Occipital lobe (tissue), 2 donors: Measurements from ENCODE around the gene FMNL2. TPM values are rescaled to one million over a fixed set of nuclear protein-coding genes. Genes with fewer than 3 reads are reported as not detected.
A peak's percentile ranks its signal among the peaks of the same experiment; 100 is the strongest.
"Not testable (repeated sequence)": the region's sequence is repeated elsewhere in the genome, so short reads cannot be mapped to it uniquely, and the experiment has no call there.

Experiments used
- DNase-seq: peaks from one replicate; lab custom pipeline; 2025; lab: John Stamatoyannopoulos, UW
- total RNA-seq: library from RNA; depleted of rRNA; stranded (reverse); fragments of >200 nt; gene quantifications from one replicate; pipeline ENCODE4 v1.2.3, GENCODE V29; 2014

The FMNL2 gene
- total RNA-seq: 114 TPM

DNA sequence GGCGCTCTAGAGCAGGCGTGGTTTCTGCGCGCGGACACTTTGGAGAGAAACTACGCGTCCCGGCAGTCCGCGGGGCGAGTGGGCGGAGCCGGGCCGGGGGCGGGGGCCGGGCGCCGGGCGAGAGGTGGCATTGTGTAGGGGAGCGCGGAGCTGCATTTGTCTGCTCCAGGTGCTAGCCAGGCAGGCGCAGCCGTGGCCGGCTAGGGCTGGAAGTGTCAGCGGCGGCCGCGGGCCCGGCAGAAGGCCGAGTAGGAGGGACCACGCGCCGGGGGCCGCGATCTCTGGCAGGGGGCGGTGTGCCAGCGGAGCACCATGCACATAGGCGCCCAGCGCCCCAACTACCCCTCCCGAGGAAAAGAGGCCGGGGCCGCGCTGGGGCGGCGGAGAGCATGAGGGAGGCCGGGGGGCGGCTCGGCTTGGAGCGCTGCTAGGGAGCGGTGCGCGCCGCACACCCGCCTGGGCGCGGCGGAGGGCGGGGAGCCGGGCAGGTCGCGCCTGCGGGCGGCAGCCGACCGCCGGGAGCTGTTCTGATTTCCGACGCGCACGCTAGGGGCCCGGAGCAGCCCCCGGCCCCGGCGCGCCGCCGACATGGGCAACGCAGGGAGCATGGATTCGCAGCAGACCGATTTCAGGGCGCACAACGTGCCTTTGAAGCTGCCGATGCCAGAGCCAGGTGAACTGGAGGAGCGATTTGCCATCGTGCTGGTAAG lies at the start of gene FMNL2:
FMNL2 (plus strand) TSS at position 159 of the 710 bp plus-strand sequence.
- peak; percentile 87 for DNase-seq

- DNase-seq: no peak
These were observed 42.0 kb upstream of the FMNL2 start for GRCh38 chr2:152292991-152293390.

DNA sequence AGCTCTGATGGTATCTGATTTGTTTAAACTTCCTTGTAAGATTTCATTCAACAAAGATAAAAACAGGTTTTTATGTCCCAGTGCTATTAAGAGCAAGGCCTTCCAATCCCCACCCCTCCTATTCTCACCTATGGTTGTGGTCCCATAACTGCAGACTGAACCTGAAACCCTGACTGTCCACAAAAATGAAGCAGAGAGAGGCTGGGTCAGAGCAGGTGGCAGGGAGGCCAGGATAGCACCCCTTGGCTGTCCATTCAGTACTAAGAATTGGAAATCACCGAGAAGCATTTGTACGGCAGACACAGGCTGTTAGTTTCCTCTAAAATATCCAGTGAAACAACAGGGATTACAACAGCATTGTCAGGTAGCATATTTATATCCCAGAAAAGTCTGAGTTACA lies 37.3 kb upstream of the FMNL2 start:
- no peak for DNase-seq

DNA sequence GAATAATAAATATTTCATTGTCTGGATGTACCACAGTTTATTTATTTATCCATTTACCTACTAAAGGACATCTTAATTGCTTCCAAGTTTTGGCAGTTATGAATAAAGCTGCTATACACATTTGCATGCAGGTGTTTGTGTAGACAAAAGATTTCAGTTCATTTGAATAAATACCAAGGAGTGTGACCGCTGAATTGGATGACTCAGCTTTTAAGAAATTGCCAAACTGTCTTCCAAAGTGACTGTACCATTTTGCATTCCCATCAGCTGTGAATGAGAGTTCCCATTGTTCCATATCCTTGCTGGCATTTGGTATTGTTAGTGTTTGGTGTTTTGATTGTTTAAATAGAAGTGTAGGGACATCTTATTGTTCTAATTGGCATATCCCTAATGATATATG lies 36.2 kb upstream of the FMNL2 start:
- DNase-seq: no peak

DNA sequence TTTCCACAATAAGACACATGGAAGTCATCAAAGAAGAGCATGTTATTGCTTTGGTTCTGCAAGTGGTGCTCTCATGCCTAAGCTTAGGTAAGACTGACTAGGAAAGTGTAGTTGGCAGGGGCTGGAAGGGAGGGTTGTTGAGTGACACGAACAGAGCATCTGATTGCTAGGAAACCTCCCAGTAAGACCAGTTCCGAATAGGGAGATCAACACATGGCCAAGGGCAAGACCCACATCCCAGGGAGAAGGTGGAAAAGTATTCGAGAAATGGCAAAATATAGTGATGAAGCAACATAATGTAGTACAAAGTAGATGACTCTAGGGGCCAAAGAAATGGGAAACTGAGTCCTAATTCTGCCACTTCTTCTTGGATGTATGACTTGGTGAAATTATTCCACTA lies 33.8 kb upstream of the FMNL2 start:
- no peak for DNase-seq

DNA sequence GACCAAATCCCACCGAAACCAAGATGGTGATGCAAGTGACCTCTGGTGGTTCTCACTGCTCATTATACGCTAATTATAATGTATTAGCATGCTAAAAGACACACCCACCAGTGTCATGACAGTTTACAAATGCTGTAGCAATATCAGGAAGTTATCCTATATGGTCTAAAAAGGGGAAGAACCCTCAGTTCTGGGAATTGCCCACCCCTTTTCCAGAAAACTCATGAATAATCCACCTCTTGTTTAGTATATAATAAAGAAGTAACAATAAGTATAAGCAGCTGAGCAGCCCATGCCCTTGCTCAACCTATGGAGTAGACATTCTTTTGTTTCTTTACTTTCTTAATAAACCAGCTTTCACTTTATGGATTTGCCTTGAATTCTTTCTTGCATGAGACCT lies 31.0 kb upstream of the FMNL2 start:
- no peak for DNase-seq

DNA sequence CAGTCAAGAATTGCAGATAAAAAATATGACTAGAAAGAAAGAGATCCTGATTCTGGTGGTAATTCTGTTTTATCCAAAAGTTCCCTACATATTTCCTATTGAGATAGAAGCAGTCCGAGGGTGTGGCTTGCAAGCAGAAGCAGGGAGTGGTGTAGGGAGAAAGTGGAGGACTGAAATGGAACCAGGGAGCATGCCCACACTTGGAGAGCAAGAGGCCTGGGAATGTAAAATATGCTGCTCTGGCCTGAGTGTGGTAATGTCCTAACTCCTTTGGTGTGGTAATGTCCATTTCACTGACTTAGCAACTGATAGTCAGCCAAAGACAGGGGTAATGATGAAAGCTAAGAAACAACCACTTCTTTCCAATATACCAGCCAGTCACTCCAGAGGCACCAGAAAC lies 30.1 kb upstream of the FMNL2 start:
- DNase-seq: no peak

GRCh38 chr2:152307863-152308262 lies 27.1 kb upstream of the FMNL2 start:
- no peak for DNase-seq

DNA sequence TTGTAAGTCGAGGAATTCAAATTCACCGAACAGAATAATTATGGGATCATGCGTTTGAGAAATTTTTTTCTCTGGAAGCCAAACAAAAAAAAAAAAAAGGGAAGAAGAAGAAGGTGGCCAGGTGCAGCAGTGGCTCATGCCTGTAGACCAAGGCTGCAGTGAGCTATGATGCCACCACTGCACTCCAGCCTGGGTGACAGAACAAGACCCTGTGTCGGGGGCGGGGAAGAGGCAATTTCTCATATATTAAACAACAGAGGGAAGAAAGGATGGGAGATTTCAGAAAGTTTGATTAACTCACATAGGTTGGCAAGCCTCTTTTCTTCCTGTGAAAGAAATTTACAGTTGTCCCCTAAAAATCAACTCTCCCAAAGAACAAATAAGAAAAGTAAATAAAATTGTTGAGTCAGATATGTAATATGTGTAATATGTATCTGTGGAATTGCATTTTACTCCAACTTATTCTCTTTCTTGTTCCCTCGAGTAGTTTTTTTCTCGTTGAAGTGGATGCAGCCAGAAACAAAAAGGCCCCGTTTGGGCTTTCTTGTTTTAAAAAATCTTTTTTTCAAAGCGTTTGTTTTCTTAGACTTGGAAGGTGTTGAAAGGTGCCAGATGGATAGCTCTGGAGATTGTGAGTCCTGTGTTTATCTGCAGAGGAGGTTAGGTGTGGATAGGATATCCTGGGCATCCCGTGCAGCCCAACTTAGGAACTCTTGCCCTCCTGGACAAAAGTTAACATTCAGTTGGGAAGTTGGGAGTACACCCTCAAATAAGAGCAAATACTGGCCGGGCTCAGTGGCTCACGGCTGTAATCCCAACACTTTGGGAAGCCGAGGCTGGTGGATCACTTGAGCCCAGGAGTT lies 25.4 kb upstream of the FMNL2 start:
- DNase-seq: no peak

- DNase-seq: no peak
These were observed 15.0 kb upstream of the FMNL2 start for GRCh38 chr2:152319822-152320570.

- DNase-seq: no peak
These were observed 14.2 kb upstream of the FMNL2 start for GRCh38 chr2:152320814-152321213.

DNA sequence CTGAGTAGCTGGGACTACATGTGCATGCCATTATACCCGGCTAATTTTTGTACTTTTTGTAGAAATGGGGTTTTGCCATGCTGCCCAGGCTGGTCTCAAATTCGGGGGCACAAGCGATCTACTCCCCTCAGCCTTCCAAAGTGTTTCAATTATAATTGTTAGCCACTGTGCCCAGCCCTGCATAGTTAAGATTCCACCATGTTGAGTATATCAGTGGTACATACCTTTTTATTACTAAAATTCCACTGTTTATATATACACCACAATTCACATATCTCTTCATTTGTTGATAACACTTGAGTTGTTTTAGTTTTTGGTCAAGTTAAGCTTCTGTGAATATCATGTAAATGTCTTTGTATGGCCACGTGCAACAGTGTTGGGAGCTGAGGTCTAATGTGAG lies 12.8 kb upstream of the FMNL2 start:
- DNase-seq: no peak

DNA sequence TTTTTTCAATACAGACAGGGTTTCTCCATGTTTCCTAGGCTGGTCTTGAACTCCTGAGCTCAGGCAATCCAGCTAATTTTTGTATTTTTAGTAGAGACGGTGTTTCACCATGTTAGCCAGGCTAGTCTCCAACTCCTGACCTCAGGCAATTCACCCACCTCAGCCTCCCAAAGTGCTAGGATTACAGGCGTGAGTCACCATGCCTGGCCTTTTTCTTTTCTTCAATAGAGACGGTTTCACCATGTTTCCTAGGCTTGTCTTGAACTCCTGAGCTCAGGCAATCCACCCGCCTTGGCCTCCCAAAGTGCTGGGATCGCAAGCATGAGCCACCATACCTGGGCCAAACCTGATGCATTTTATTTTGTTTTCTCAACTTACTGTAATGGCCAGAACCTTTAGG lies 9.8 kb upstream of the FMNL2 start:
- not testable (repeated sequence) for DNase-seq

GRCh38 chr2:152326710-152327109 lies 8.3 kb upstream of the FMNL2 start:
- no peak for DNase-seq

GRCh38 chr2:152328013-152328412 lies 7.0 kb upstream of the FMNL2 start:
- no peak for DNase-seq

DNA sequence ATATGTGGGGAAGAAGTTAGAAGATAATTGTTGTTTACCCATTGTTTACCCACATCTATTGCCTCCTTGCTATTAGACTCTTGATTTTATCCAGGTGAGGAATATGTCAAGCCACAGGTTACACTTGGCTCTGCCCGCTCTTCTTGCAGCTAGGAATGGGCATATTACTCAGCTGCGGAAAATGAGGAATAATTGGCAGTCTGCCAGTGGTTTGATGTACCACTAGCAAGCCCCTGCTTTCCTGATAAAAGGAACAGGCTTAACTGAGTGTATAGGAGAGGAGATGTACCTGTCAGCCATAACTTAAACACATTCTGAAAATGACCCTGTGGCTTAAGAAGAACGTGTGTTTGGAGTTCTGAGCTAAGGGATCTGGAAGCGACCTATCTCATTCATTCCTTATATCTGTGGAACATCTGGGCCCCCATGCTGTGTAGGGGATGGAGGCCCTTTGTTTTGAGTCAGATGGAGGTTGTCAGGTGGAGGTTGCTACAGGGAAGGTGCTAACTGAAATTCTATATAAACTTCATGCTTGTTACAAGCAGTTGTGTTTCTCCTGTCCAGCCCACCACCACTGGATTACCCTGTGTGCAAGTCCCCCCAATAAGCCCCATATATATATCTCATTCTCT lies 4.6 kb upstream of the FMNL2 start:
- DNase-seq: no peak

GRCh38 chr2:152334701-152335015 lies 316 bp upstream of the FMNL2 start:
- DNase-seq: no peak

GRCh38 chr2:152335726-152336118 lies 748 bp downstream of the FMNL2 start:
- DNase-seq: no peak

DNA sequence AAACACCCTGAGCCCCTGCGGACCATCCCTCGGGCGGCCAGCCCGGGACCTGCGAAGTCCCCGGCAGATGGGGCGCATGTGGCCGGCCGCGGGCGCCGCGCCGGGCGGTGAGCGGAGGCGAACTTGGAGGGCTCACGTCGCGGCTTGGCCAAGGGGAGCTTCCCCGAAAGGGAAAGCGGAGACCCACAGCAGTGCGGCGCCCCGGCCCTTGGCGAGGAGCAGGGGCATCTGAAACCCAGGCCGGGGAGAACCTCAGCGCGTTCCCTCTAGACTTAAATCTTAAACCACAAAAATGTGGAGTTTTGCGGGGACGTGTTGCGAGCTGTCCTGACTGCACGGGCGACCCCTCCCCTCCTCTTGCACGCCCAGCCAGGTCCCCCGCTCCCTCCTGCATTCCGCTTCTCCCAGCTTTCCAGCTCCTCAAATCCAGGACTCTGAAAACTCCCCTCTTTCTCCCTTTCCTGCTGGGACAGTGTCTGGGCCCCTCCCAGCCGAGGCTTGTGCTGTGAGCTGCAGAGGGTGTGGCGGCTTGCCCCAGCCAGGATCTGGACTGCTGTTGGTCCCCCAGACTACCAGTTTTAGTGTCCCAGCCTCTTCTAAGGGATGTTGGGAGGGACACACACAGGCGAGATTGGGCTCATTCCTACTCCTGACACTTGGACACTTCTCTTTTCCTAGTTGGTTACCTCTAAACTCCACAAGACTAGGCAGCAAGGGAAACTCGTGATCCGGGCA lies 1.3 kb downstream of the FMNL2 start:
- peak; percentile 70 for DNase-seq

DNA sequence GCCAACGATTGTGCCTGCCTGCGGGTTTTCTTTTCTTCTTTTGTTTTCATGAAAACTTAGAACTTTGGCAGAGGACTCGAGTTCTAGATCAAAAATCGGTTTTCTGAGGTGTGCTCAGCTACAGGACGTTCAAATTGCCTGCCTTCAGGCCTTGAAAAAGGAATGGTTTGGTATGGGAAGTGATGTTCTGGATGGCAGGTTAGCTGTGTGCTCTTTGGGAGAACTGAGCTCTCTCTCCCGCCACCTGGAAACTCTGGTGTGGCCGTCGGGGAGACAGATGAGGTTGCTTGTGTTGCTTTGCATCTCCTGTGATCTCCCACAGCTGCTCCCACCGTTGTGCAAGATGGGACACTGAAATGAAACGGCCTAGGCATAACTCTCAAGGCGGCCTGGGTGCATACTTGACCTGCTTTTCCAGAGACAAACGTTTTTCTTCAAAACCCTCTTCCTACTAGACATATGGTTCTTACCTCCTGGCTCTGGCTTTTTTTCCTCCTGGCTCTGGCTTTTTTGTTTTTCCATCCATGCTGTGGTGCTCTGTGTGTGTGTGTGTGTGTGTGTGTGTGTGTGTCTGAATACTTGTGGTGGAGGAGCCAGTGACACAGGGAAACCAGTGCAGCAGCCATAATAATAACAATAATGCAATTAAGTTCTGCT lies 2.0 kb downstream of the FMNL2 start:
- DNase-seq: peak; percentile 19

- no peak for DNase-seq
These were observed 2.5 kb downstream of the FMNL2 start for GRCh38 chr2:152337511-152337903.
